Measurements from ENCODE around the gene PLET1. TPM values are rescaled to one million over a fixed set of nuclear protein-coding genes. Genes with fewer than 3 reads are reported as not detected.

The PLET1 gene
- total RNA-seq, 4 donors from 2014 or later, result not detected

GRCh38 chr11:112219476-112220232, 41.0 kb downstream of the PLET1 start:
- Histone ChIP-seq H3K27me3 (no peaks in the 10 kb centered on the region), H3K27ac (no peak overlapping the region), H3K9me3 (no peaks in the 10 kb centered on the region), H3K36me3 (no peaks in the 10 kb centered on the region), H3K4me3 (no peak overlapping the region), H3K4me1 (peaks cover 6 to 39% (median 16%) of the 10 kb centered on the region in 3 donors)
- no peak for TF ChIP-seq POLR2A (IDR thresholded peaks at IDR 0.05)
- TF ChIP-seq, protein P1, sequence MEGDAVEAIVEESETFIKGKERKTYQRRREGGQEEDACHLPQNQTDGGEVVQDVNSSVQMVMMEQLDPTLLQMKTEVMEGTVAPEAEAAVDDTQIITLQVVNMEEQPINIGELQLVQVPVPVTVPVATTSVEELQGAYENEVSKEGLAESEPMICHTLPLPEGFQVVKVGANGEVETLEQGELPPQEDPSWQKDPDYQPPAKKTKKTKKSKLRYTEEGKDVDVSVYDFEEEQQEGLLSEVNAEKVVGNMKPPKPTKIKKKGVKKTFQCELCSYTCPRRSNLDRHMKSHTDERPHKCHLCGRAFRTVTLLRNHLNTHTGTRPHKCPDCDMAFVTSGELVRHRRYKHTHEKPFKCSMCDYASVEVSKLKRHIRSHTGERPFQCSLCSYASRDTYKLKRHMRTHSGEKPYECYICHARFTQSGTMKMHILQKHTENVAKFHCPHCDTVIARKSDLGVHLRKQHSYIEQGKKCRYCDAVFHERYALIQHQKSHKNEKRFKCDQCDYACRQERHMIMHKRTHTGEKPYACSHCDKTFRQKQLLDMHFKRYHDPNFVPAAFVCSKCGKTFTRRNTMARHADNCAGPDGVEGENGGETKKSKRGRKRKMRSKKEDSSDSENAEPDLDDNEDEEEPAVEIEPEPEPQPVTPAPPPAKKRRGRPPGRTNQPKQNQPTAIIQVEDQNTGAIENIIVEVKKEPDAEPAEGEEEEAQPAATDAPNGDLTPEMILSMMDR (IDR thresholded peaks at IDR 0.05), result peak; percentile 53 to 89 (median 88)
- intact Hi-C loops (cut with DNase I), result loop anchor here (5.0 kb wide), 1 partner anchor 63 kb away; no protein-coding TSS in a partner anchor
- DNase-seq, result no peak
- 33 to 34% methylated on average over 7 of the region's 7 CpGs for WGBS, 2 donors

- Histone ChIP-seq H3K4me1 (peaks cover under 1 to 26% (median 3%) of the 10 kb centered on the region in 3 donors), H3K27me3 (no peaks in the 10 kb centered on the region), H3K4me3 (no peak overlapping the region), H3K27ac (no peak overlapping the region), H3K9me3 (no peaks in the 10 kb centered on the region), H3K36me3 (no peaks in the 10 kb centered on the region)
- intact Hi-C loops (cut with DNase I), result loop anchor here (5.0 kb wide), 1 partner anchor 66 kb away; no protein-coding TSS in a partner anchor
- 75 to 92% methylated on average over 1 of the region's 1 CpG for WGBS, 2 donors
- no peak for DNase-seq
- TF ChIP-seq, protein P1 (IDR thresholded peaks at IDR 0.05), result no peak
- no peak for TF ChIP-seq POLR2A (IDR thresholded peaks at IDR 0.05)
These were observed 44.0 kb downstream of the PLET1 start for GRCh38 chr11:112216561-112217105.

DNA sequence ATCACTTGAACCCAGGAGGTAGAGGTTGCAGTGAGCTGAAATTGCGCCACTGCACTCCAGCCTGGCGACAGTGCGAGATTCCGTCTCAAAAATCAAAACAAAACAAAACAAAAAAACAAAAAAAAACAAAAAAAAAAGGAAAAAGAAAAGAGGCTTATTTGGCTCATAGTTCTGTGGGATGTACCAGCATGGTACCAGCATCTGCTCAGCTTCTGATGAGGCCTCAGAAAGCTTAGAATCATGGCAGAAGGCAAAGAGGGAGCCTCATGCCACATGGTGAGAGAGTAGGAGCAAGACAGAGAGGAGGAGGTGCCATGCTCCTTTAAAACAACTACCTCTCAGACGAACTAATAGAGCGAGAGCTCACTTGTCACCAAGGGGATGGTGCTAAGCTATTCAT, 45.0 kb downstream of the PLET1 start:
- H3K27ac ChIP-seq, result no peak overlapping the region
- no peaks in the 10 kb centered on the region for H3K36me3 ChIP-seq
- H3K4me1 ChIP-seq, result peaks cover 0 to 16% (median 0%) of the 10 kb centered on the region in 3 donors
- 87 to 94% methylated on average over 5 to 6 of the region's 6 CpGs for WGBS, 2 donors
- H3K27me3 ChIP-seq, result no peaks in the 10 kb centered on the region
- intact Hi-C loops (cut with DNase I), result loop anchor here (5.0 kb wide), 1 partner anchor 67 kb away; no protein-coding TSS in a partner anchor
- TF ChIP-seq, protein P1 (IDR thresholded peaks at IDR 0.05), result no peak
- no peak for TF ChIP-seq POLR2A (IDR thresholded peaks at IDR 0.05)
- H3K9me3 ChIP-seq, result no peaks in the 10 kb centered on the region
- no peak for DNase-seq
- H3K4me3 ChIP-seq, result no peak overlapping the region

GRCh38 chr11:112213753-112214152, 46.9 kb downstream of the PLET1 start:
- 77 to 84% methylated on average over 4 of the region's 4 CpGs for WGBS, 2 donors
- intact Hi-C loops (cut with DNase I), result no loop called here
- DNase-seq, result no peak
- Histone ChIP-seq H3K4me1 (peaks cover 0 to 7% (median 0%) of the 10 kb centered on the region in 3 donors), H3K27me3 (no peaks in the 10 kb centered on the region), H3K36me3 (no peaks in the 10 kb centered on the region), H3K27ac (no peak overlapping the region), H3K4me3 (no peak overlapping the region), H3K9me3 (no peaks in the 10 kb centered on the region)
- TF ChIP-seq POLR2A (IDR thresholded peaks at IDR 0.05), result no peak
- TF ChIP-seq, protein P1 (IDR thresholded peaks at IDR 0.05), result no peak

- no peak for DNase-seq
- H3K36me3 ChIP-seq, result no peaks in the 10 kb centered on the region
- intact Hi-C loops (cut with DNase I), result no loop called here
- no peaks in the 10 kb centered on the region for H3K27me3 ChIP-seq
- peaks cover 0 to 7% (median 0%) of the 10 kb centered on the region in 3 donors for H3K4me1 ChIP-seq
- H3K4me3 ChIP-seq, result no peak overlapping the region
- TF ChIP-seq POLR2A (IDR thresholded peaks at IDR 0.05), result no peak
- TF ChIP-seq, protein P1 (IDR thresholded peaks at IDR 0.05), result no peak
- no peaks in the 10 kb centered on the region for H3K9me3 ChIP-seq
- no peak overlapping the region for H3K27ac ChIP-seq
These were observed 48.0 kb downstream of the PLET1 start for GRCh38 chr11:112212710-112213109.
